ENCODE results near the gene SCAMP4.

Gene SCAMP4

GRCh38 chr19:1962674-1963073 lies 57.5 kb downstream of the SCAMP4 start:
- FAIRE-seq, result no peak

DNA sequence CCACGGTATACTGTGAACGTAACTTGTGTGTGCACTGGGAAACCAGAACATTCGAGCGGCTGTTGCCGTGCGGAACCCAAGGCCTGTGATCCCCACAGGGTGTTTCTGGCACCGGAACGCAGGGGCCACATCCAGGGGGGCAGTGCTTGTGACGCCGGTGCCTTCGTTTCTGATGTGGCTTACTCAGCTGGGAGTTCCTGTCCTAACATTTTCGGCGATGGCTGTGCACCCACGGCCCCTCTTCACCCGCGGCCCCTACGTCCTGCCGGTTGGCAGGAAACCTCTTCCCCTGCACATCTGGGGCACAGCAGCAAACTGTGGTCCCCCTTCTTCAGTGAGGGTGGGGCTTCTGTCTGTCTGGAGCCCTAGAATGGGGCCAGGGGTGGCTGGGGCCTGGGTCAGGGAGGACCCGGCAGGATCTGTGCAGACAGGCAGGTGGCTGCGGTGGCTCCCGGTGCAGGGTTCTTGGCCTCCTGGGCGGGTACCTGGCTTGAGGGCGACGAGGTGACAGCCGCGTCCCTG lies 61.9 kb downstream of the SCAMP4 start:
- no peak for FAIRE-seq

- FAIRE-seq, result no peak
These were observed 63.3 kb downstream of the SCAMP4 start for GRCh38 chr19:1968279-1969175.

- no peak for FAIRE-seq
These were observed 64.2 kb downstream of the SCAMP4 start for GRCh38 chr19:1969176-1970002.

DNA sequence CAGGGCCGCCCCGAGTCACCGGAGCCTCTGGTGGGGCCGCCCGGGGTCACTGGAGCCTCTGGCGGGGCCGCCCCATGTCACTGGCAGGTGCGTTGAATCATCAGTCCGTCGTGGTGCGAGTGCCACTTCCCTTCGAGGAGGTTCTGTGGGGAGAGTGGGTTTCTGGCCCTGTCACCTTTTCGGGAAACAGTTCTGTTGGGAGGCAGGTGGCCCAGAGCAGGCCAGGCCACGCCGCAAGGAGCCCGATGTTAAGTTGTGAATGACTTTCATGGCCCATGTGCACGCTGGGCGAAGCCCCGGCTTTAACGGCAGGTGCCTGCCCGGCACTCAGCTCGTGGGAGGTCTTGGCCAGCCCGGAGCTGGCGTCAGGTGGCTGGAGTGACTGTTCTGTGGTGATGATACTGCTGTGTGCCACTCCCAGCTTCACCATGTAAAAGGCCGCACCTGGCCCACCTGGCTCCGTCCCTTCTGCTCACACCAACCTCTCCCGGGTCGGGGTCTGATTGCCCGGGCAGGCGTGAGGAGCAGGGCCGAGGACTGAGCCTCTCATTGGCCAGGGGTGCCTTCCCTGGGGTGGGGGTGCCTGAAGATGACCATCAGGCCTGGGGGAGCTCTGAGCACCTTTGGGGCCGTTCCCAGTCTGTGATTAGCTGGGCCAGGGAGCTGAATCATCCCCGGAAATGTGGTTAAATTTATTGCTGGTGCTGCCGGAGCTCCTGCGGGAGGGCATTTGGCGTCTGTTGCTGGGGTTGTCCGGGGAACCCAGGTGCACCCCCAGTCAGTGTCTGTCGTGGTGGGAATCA lies 65.0 kb downstream of the SCAMP4 start:
- FAIRE-seq, result no peak

DNA sequence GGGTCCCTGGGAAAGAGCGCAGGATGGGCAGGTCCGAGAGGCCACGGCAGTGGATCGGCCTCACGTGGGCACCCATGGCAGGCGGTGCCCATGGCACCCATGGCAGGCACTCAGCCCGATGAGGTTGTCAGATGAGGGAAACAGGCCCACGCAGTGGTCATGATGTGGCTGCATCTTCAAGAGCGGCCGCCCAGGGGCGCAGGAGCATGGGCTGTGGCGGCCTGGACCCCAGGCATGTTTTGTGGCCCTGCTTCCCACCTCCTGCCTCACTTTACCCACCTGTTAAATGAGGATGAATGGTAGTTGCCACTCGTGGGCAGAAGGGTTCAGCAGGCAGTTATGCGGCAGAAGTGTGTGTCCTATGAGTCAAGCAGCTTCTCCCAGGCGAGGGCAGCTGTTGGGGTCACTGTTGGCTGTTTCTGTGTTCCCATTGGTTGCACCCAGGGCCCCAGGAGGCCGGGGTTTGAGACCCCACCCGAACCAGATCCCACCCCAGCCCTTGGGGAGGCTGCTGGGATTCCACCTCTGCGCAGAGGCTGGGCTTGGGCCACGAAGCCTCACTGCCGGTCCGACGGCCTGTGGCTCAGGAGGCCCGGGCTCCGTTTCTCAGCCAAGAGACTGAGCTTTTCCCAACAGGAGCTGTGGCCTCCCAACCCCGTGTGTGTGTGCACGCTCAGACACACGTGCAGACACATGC lies 65.8 kb downstream of the SCAMP4 start:
- no peak for FAIRE-seq

GRCh38 chr19:1974381-1975161 lies 69.4 kb downstream of the SCAMP4 start:
- no peak for FAIRE-seq

DNA sequence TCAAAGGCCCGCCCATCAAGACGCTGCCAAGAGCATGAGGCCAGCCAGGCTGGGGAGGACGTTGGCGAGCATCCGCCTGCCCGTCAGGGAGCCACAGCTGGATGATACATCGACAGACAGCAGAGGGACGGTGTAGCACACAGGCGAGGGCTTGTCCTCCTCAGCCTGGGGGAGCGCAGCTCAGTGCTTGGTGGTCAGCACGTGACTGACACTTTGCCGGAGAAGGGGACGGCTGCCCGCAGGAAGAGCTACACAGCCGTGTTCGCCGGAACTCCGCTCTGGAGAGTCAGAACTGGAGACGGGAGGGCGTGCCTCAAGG lies 69.9 kb downstream of the SCAMP4 start:
- no peak for FAIRE-seq

All from colon (tissue), 2 donors.